Sigmoid colon (tissue), 7 donors: Measurements from ENCODE around the gene KIF13A. TPM values are rescaled to one million over a fixed set of nuclear protein-coding genes. Genes with fewer than 3 reads are reported as not detected.

Experiments
- DNase-seq: peaks from one replicate; pipeline ENCODE4 v3.0.0-alpha.2; 2019
- H3K27ac ChIP-seq, 4 donors: fragments of 200-600 bp; sonication (generic); one replicate each; pipeline ENCODE4 v1.5.1; 2016 to 2019; ENCODE audit warnings: mild to moderate bottlenecking in 1 of 4
- H3K27me3 ChIP-seq, 3 donors: fragments of 200-600 bp; sonication (generic); one replicate each; pipeline ENCODE4 v1.5.1; 2019; ENCODE audit warnings: mild to moderate bottlenecking in 1 of 3
- H3K36me3 ChIP-seq, 4 donors: fragments of 200-600 bp; sonication (generic); one replicate each; pipeline ENCODE4 v1.5.1; 2016 to 2019
- H3K4me1 ChIP-seq, 4 donors: fragments of 200-600 bp; sonication (generic); one replicate each; pipeline ENCODE4 v1.5.1; 2017 to 2019
- H3K4me3 ChIP-seq, 4 donors: fragments of 200-600 bp; sonication (generic); one replicate each; pipeline ENCODE4 v1.5.1; 2017 to 2019; ENCODE audit warnings: mild to moderate bottlenecking in 2 of 4, moderate library complexity in 1 of 4
- H3K9me3 ChIP-seq, 4 donors: fragments of 200-600 bp in 3 of 4; sonication (generic) in 3 of 4; one replicate each; pipeline versions ENCODE4 v1.5.1 to v1.6.1; 2013 to 2019
- EP300 ChIP-seq, 4 donors: sonication (generic); formaldehyde crosslinking; IDR thresholded peaks; one replicate each; pipeline ENCODE4 v1.6.1; 2017; ENCODE audit warnings: antibody characterized with exemption in 4 of 4
- POLR2A ChIP-seq, 2 donors: fragments of 450-650 bp; IDR thresholded peaks; one replicate each; pipeline ENCODE4 v1.6.1; 2016; ENCODE audit warnings: antibody characterized with exemption in 2 of 2, mild to moderate bottlenecking in 2 of 2, moderate library complexity in 2 of 2
- POLR2AphosphoS5 ChIP-seq, 4 donors: sonication (generic); formaldehyde crosslinking; IDR thresholded peaks; one replicate each; pipeline ENCODE4 v1.6.1; 2017; ENCODE audit warnings: antibody characterized with exemption in 4 of 4
- WGBS, 2 donors: extraction: QIAGEN DNeasy Blood & Tissue Kit; methylation state at CpG; one replicate each; pipeline ENCODE4 v1.1.7; 2013; 5-methylcytosine and 5-hydroxymethylcytosine counted together
- intact Hi-C: fragments of 100-400 bp; cut with DNase I; formaldehyde crosslinking; loops from one replicate; pipeline ENCODE4 v1.15.1; 2023
- polyA plus RNA-seq, 3 donors: library from polyadenylated mRNA; stranded (reverse); fragments of 200-250 nt; gene quantifications; one replicate each; pipeline ENCODE4 v1.2.3, GENCODE V29; 2013
- total RNA-seq, 4 donors: library from RNA; depleted of rRNA; stranded (reverse); fragments of >200 nt; gene quantifications; one replicate each; pipeline ENCODE4 v1.1.0, GENCODE V29; 2016
- TF ChIP-seq, protein P1 (sequence below), 4 experiments: fragments of 450-650 bp in 3 of 4; fragments of 200-600 bp in 1 of 4; IDR thresholded peaks; one replicate each; pipeline ENCODE4 v1.5.1; 2016 to 2019; ENCODE audit warnings: antibody characterized with exemption in 4 of 4, mild to moderate bottlenecking in 3 of 4, moderate library complexity in 2 of 4
- donor health status: healthy with polysubstance abuse.
- donor health status: Bipolar disorder and iron deficiency.
- donor health status: healthy.

Gene KIF13A
- total and polyA plus RNA-seq, 7 donors, result 18.5 to 73.8 (median 55.3) TPM

DNA sequence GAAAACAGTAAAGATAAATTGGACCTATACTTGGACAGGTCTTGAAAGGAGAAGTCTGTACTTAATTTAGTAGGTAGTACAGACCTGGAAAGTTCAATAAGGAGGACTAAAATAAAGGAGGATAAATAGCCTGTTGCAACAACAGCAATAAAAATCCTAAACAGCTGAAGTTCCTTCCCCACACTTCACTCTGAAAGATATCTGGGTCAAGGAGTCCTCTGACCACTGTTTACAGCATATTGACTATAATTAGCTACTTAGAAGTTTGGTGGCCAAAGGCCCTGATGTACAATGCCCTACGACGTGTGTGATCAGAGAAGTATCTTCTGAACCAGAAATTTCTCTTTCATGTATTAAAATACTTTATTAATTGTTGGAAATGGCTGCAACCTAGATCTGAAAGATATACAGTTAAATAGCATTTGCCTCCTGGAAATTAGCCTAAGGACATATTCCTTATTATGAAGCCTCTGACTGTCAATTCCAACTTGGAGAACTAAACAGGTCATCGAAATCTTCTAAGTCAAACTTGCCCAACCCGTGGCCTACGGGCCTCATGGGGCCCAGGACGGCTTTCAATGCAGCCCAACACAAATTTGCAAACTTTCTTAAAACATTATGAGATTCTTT is 82.8 kb downstream of the KIF13A start:
- H3K4me3 ChIP-seq, result no peak overlapping the region
- TF ChIP-seq, protein P1, sequence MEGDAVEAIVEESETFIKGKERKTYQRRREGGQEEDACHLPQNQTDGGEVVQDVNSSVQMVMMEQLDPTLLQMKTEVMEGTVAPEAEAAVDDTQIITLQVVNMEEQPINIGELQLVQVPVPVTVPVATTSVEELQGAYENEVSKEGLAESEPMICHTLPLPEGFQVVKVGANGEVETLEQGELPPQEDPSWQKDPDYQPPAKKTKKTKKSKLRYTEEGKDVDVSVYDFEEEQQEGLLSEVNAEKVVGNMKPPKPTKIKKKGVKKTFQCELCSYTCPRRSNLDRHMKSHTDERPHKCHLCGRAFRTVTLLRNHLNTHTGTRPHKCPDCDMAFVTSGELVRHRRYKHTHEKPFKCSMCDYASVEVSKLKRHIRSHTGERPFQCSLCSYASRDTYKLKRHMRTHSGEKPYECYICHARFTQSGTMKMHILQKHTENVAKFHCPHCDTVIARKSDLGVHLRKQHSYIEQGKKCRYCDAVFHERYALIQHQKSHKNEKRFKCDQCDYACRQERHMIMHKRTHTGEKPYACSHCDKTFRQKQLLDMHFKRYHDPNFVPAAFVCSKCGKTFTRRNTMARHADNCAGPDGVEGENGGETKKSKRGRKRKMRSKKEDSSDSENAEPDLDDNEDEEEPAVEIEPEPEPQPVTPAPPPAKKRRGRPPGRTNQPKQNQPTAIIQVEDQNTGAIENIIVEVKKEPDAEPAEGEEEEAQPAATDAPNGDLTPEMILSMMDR (IDR thresholded peaks at IDR 0.05), result no peak
- TF ChIP-seq EP300 (IDR thresholded peaks at IDR 0.05), result no peak
- no peak for TF ChIP-seq POLR2AphosphoS5 (IDR thresholded peaks at IDR 0.05)
- TF ChIP-seq POLR2A (IDR thresholded peaks at IDR 0.05), result no peak
- peak overlapping the region in 2 of 4 donors; percentile 21 to 27 for H3K27ac ChIP-seq
- no peaks in the 10 kb centered on the region for H3K9me3 ChIP-seq
- WGBS, 2 donors, result 90 to 92% methylated on average over 6 of the region's 6 CpGs
- intact Hi-C loops, result no loop called here
- no peak for DNase-seq
- peaks cover 0 to 47% (median 30%) of the 10 kb centered on the region in 4 donors for H3K4me1 ChIP-seq
- H3K27me3 ChIP-seq, result no peaks in the 10 kb centered on the region
- no peaks in the 10 kb centered on the region for H3K36me3 ChIP-seq

GRCh38 chr6:17902974-17903373 is 84.5 kb downstream of the KIF13A start:
- Histone ChIP-seq H3K9me3 (no peaks in the 10 kb centered on the region), H3K27ac (no peak overlapping the region), H3K36me3 (no peaks in the 10 kb centered on the region), H3K4me1 (peaks cover 0 to 49% (median 31%) of the 10 kb centered on the region in 4 donors), H3K4me3 (no peak overlapping the region), H3K27me3 (no peaks in the 10 kb centered on the region)
- no peak for DNase-seq
- TF ChIP-seq EP300 (IDR thresholded peaks at IDR 0.05) (no peak), POLR2A (IDR thresholded peaks at IDR 0.05) (no peak), POLR2AphosphoS5 (IDR thresholded peaks at IDR 0.05) (no peak)
- TF ChIP-seq, protein P1 (IDR thresholded peaks at IDR 0.05), result no peak
- intact Hi-C loops, result no loop called here
- 60 to 67% methylated on average over 1 of the region's 1 CpG for WGBS, 2 donors

- Histone ChIP-seq H3K27me3 (no peaks in the 10 kb centered on the region), H3K4me1 (peaks cover 0 to 35% (median 19%) of the 10 kb centered on the region in 4 donors), H3K36me3 (peaks cover 0 to 11% (median 4%) of the 10 kb centered on the region in 4 donors), H3K9me3 (no peaks in the 10 kb centered on the region), H3K4me3 (no peak overlapping the region), H3K27ac (no peak overlapping the region)
- no peak for DNase-seq
- intact Hi-C loops, result no loop called here
- TF ChIP-seq POLR2A (IDR thresholded peaks at IDR 0.05) (no peak), EP300 (IDR thresholded peaks at IDR 0.05) (no peak), POLR2AphosphoS5 (IDR thresholded peaks at IDR 0.05) (no peak)
- TF ChIP-seq, protein P1 (IDR thresholded peaks at IDR 0.05), result no peak
Observed at GRCh38 chr6:17901493-17901892, 85.9 kb downstream of the KIF13A start.

DNA sequence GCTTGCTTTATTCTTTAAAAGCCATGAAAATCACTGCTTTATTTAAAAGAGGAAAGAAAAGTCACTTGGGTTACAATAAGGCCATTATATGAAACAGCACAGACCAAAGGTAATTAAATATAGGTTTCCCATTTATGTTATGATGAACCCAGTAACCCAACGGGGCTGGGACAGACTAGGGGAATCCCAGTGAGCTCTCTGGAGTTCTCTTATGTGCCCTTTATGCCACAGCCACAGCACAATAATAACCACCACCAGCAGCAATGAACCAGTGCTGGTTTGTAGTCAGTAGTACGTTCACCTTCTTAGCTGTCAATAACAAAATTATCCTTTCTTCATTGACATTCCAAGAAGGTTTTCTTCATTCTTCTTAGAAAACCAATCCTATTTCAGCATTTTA is 87.4 kb downstream of the KIF13A start:
- Histone ChIP-seq H3K4me1 (peaks cover 0 to 21% (median 9%) of the 10 kb centered on the region in 4 donors), H3K27me3 (no peaks in the 10 kb centered on the region), H3K4me3 (no peak overlapping the region), H3K27ac (no peak overlapping the region), H3K9me3 (peaks cover 0 to 5% (median 2%) of the 10 kb centered on the region in 4 donors), H3K36me3 (peaks cover 0 to 26% (median 12%) of the 10 kb centered on the region in 4 donors)
- intact Hi-C loops, result no loop called here
- WGBS, 2 donors, result 68 to 71% methylated on average over 2 of the region's 2 CpGs
- no peak for TF ChIP-seq POLR2A (IDR thresholded peaks at IDR 0.05)
- no peak for TF ChIP-seq POLR2AphosphoS5 (IDR thresholded peaks at IDR 0.05)
- TF ChIP-seq, protein P1 (IDR thresholded peaks at IDR 0.05), result no peak
- no peak for TF ChIP-seq EP300 (IDR thresholded peaks at IDR 0.05)
- no peak for DNase-seq
